Heart right ventricle (tissue), 16 donors: ENCODE data around the gene VASN. TPM values are rescaled to one million over a fixed set of nuclear protein-coding genes. Genes with fewer than 3 reads are reported as not detected.

ENCODE experiments used
- ATAC-seq, 8 donors: fragments of 200-7000 bp; cut with Tn5 transposase; one replicate each; pipeline ENCODE4 v1.9.1; 2020; ENCODE audit warnings: mild to moderate bottlenecking in 8 of 8, moderate library complexity in 8 of 8, moderate number of reproducible peaks in 1 of 8
- DNase-seq, 2 donors: peaks; one replicate each; pipeline ENCODE4 v3.0.0-alpha.2; 2020
- H3K27ac ChIP-seq, 10 donors: fragments of 200-600 bp; sonication (generic) in 2 of 10; one replicate each; pipeline versions ENCODE4 v1.5.0 to v1.8.0; 2020 to 2022; ENCODE audit warnings: mild to moderate bottlenecking in 3 of 10
- H3K27me3 ChIP-seq, 7 donors: fragments of 200-600 bp; one replicate each; pipeline ENCODE4 v1.8.0; 2021 to 2022; ENCODE audit warnings: mild to moderate bottlenecking in 2 of 7
- H3K36me3 ChIP-seq, 9 donors: fragments of 200-600 bp; sonication (generic) in 1 of 9; one replicate each; pipeline versions ENCODE4 v1.5.0 to v1.8.0; 2020 to 2022; ENCODE audit warnings: mild to moderate bottlenecking in 2 of 9
- H3K4me1 ChIP-seq, 9 donors: fragments of 200-600 bp; sonication (generic) in 1 of 9; one replicate each; pipeline versions ENCODE4 v1.5.0 to v1.8.0; 2020 to 2022; ENCODE audit warnings: mild to moderate bottlenecking in 4 of 9
- H3K4me3 ChIP-seq, 10 donors: fragments of 200-600 bp; sonication (generic) in 2 of 10; one replicate each; pipeline versions ENCODE4 v1.5.0 to v1.8.0; 2020 to 2022; ENCODE audit warnings: mild to moderate bottlenecking in 7 of 10, moderate library complexity in 2 of 10
- H3K9me3 ChIP-seq, 11 donors: fragments of 200-600 bp in 10 of 11; sonication (generic) in 2 of 11; one replicate each; pipeline versions ENCODE4 v1.5.0 to v1.8.0; 2013 to 2022; ENCODE audit warnings: mild to moderate bottlenecking in 2 of 11, control low read depth in 1 of 11, moderate library complexity in 1 of 11
- CTCF ChIP-seq, 9 donors: fragments of 200-600 bp; sonication (generic) in 2 of 9; IDR thresholded peaks; one replicate each; pipeline versions ENCODE4 v1.5.0 to v1.8.0; 2021 to 2022; ENCODE audit warnings: antibody characterized with exemption in 9 of 9, mild to moderate bottlenecking in 5 of 9, moderate library complexity in 1 of 9
- WGBS, 2 donors: extraction: QIAGEN DNeasy Blood & Tissue Kit; methylation state at CpG; one replicate each; pipeline ENCODE4 v1.1.7; 2013; ENCODE audit warnings: inconsistent platforms in 1 of 2; 5-methylcytosine and 5-hydroxymethylcytosine counted together
- intact Hi-C, 10 donors: fragments of 100-400 bp; cut with DNase I; formaldehyde crosslinking; loops; one replicate each; pipeline versions ENCODE4 v1.11.1 to v1.14.2; 2022
- polyA plus RNA-seq, 2 donors: library from polyadenylated mRNA; stranded (reverse); fragments of 200-250 nt; gene quantifications; one replicate each; pipeline ENCODE4 v1.2.3, GENCODE V29; 2013
- total RNA-seq, 10 donors: library from RNA; stranded (reverse); fragmentation: NEBNext Ultra II Directional in 3 of 10; extraction: Animal tissue kit (Norgen Biotek cat#: 25700) in 3 of 10; gene quantifications; one replicate each; pipeline versions ENCODE4 v1.2.1 to v1.2.4, GENCODE V29; 2021 to 2023
- donor health status: Arrhythmogenic right ventricular cardiomyopathy.
- donor health status: ischemic (EF 13 %, LVEDD 7.1; RV severe dilation, severe dysfunction).
- donor health status: healthy with polysubstance abuse.
- donor health status: DM: no; HTN: yes; CAD: no.
- donor health status: DM: no; HTN: no; CAD: no.
- donor health status: ischemic (EF 25% LVEDD 6.9; RV normal size, moderate dysfunction).
- donor health status: ischemic (EF 25% LVEDD 5.7; RV mildly dilated, moderate dysfunction).
- donor health status: healthy.
- donor health status: DM: yes; HTN: yes; CAD: no.
- donor health status: Ischemic cardiomyopathy.
- donor health status: ischemic (EF 35%, LVEDD 5.7; RV mildly dilated, moderate dysfunction).
- donor health status: nonischemic (EF 11% LVEDD 7.7; RV severe dilation, severe dysfunction).
- donor health status: DM: yes; HTN: yes; CAD: no.
- donor health status: PGD.
- donor health status: ischemic (EF 29% LVEDD 5.4; RV normal size, mild dysfunction).
- donor health status: nonischemic (EF 23%, LVEDD 6.1; RV moderate dilation, normal function).

The VASN gene
- total and polyA plus RNA-seq, 12 donors, result 3.1 to 27.9 (median 6.0) TPM

GRCh38 chr16:4388271-4389021 is 16.8 kb downstream of the VASN start:
- Histone ChIP-seq H3K4me3 (no peak overlapping the region), H3K36me3 (peaks cover 0 to 95% (median 0%) of the 10 kb centered on the region in 9 donors), H3K9me3 (no peaks in the 10 kb centered on the region), H3K4me1 (peaks cover 3 to 90% (median 38%) of the 10 kb centered on the region in 9 donors), H3K27ac (peak overlapping the region; percentile 5 to 83 (median 80)), H3K27me3 (no peaks in the 10 kb centered on the region)
- ATAC-seq (peak; percentile 36 to 72 (median 46)), DNase-seq (peak; percentile 62 to 67)
- 75 to 77% methylated on average over 18 to 19 of the region's 19 CpGs for WGBS, 2 donors
- intact Hi-C loops, result loop anchor here in 1 of 10 donors (2.0 kb wide), 1 partner anchor 14 kb away; no protein-coding TSS in a partner anchor
- TF ChIP-seq CTCF (IDR thresholded peaks at IDR 0.05), result no peak

GRCh38 chr16:4389051-4389955 is 17.7 kb downstream of the VASN start:
- ATAC-seq, result peak in 7 of 8 donors; percentile 10 to 58 (median 27)
- peaks cover 0 to 95% (median 0%) of the 10 kb centered on the region in 9 donors for H3K36me3 ChIP-seq

GRCh38 chr16:4390266-4391260 is 18.9 kb downstream of the VASN start:
- ATAC-seq (no peak), DNase-seq (no peak)
- 88 to 90% methylated on average over 18 of the region's 18 CpGs for WGBS, 2 donors
- Histone ChIP-seq H3K27ac (peak overlapping the region in 8 of 10 donors; percentile 16 to 83 (median 80)), H3K9me3 (no peaks in the 10 kb centered on the region), H3K4me1 (peaks cover 3 to 71% (median 38%) of the 10 kb centered on the region in 9 donors), H3K36me3 (peaks cover 0 to 95% (median 0%) of the 10 kb centered on the region in 9 donors), H3K27me3 (no peaks in the 10 kb centered on the region), H3K4me3 (no peak overlapping the region)
- intact Hi-C loops, result no loop called here
- peak in 2 of 9 donors; percentile 14 to 22 for TF ChIP-seq CTCF (IDR thresholded peaks at IDR 0.05)

More at GRCh38 chr16:4389051-4389955, 17.7 kb downstream of the VASN start:
- DNase-seq, result peak in 1 of 2 donors; percentile 46
- WGBS, 2 donors, result 59 to 62% methylated on average over 27 of the region's 27 CpGs
- Histone ChIP-seq H3K9me3 (no peaks in the 10 kb centered on the region), H3K4me1 (peaks cover 3 to 81% (median 38%) of the 10 kb centered on the region in 9 donors), H3K27ac (peak overlapping the region; percentile 5 to 83 (median 80)), H3K27me3 (no peaks in the 10 kb centered on the region), H3K4me3 (no peak overlapping the region)
- intact Hi-C loops, result loop anchor here in 1 of 10 donors (2.0 kb wide), 1 partner anchor 15 kb away; no protein-coding TSS in a partner anchor
- no peak for TF ChIP-seq CTCF (IDR thresholded peaks at IDR 0.05)
